Activated CD4-positive, alpha-beta T cell treated with anti-CD3 and anti-CD28 coated beads for 36 hours (primary cell): ENCODE data around the gene SPTLC2. TPM values are rescaled to one million over a fixed set of nuclear protein-coding genes. Genes with fewer than 3 reads are reported as not detected.
A peak's percentile ranks its signal among the peaks of the same experiment; 100 is the strongest.

Experiments used
- ATAC-seq: fragments of 200-7000 bp; cut with Tn5 transposase; one replicate; pipeline ENCODE4 v1.10.0; 2021; ENCODE audit warnings: mild to moderate bottlenecking, moderate library complexity
- CTCF ChIA-PET: fragments of 350-600 bp; sonication (Branson Sonifier 250); formaldehyde crosslinking; loops from one replicate; lab custom pipeline; 2021; ENCODE audit warnings: antibody characterized with exemption; lab: Charles Lee
- POLR2A ChIA-PET: fragments of 350-600 bp; sonication (Branson Sonifier 250); formaldehyde crosslinking; loops from one replicate; lab custom pipeline; 2021; ENCODE audit warnings: antibody characterized with exemption, inconsistent platforms; lab: Charles Lee
- DNase-seq: peaks from one replicate; pipeline ENCODE4 v3.0.0-alpha.2; 2020
- H3K27ac Mint-ChIP-seq: one replicate; pipeline ENCODE4 v1.8.0; 2021; ENCODE audit warnings: mixed read lengths
- H3K27me3 Mint-ChIP-seq: one replicate; pipeline ENCODE4 v1.8.0; 2021; ENCODE audit warnings: mixed read lengths
- H3K36me3 Mint-ChIP-seq: one replicate; pipeline ENCODE4 v1.8.0; 2021; ENCODE audit warnings: low read depth, mixed read lengths
- H3K4me1 Mint-ChIP-seq: one replicate; pipeline ENCODE4 v1.8.0; 2021; ENCODE audit warnings: mixed read lengths
- H3K4me3 Mint-ChIP-seq: one replicate; pipeline ENCODE4 v1.8.0; 2021; ENCODE audit warnings: mild to moderate bottlenecking, moderate library complexity, mixed read lengths
- H3K9me3 Mint-ChIP-seq: one replicate; pipeline ENCODE4 v1.8.0; 2021; ENCODE audit warnings: low read depth, mixed read lengths
- intact Hi-C, 2 experiments: fragments of 100-400 bp; cut with DNase I in 1 of 2; cut with micrococcal nuclease in 1 of 2; formaldehyde crosslinking; loops; one replicate each; pipeline versions ENCODE4 v1.14.2 to v1.15.1; 2022 to 2024; cut with DNase I, micrococcal nuclease
- total RNA-seq, 2 experiments: library from RNA; stranded (reverse); gene quantifications; one replicate each; pipeline ENCODE4 v1.2.3, GENCODE V29; 2021

Gene SPTLC2
- total RNA-seq, 2 experiments from 2014 or later, result 16.8 to 24.6 TPM

DNA sequence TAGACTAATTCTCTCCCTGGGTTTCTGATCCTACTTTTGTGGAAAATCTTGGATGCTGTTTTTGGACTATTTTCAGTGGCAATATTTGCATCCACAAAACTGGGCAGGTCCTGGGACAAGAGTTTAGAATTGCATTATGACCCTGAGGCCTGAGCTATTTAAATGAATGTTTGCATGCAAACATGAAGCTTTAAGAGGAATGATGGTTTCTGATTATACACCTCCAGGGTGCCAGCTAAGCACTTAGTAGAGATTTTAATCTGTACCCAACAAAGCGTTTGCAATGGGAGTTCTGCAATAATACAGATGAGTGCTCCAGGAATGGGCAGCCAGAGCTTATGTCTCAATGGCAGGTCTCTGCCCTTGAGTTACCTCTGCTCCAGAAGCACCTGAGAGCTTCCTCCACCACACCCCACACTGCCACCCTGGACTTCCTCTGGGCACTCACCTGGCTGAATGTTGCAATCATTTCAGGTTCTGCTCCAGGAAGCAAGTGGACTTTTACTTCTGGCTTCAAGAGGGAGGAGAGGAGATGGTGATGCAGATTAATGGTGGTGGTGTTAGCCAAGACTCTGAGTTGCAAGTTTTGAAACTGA lies 6.0 kb upstream of the SPTLC2 start:
- ChIA-PET POLR2A (no interaction called here), CTCF (interaction anchor here (0.5 to 1.1 kb wide), 3 partner anchors 19 to 316 kb away, joined by 3 read pairs; no protein-coding TSS in a partner anchor)
- Mint-ChIP-seq H3K27me3 (no peaks in the 10 kb centered on the region), H3K4me1 (peaks cover 4% of the 10 kb centered on the region), H3K9me3 (no peaks in the 10 kb centered on the region), H3K4me3 (no peak overlapping the region), H3K36me3 (no peaks in the 10 kb centered on the region), H3K27ac (no peak overlapping the region)
- no peak for DNase-seq
- intact Hi-C loops, result no loop called here
- no peak for ATAC-seq

GRCh38 chr14:77620222-77620870 lies 3.9 kb upstream of the SPTLC2 start:
- intact Hi-C loops, result no loop called here
- ATAC-seq (no peak), DNase-seq (no peak)
- Mint-ChIP-seq H3K27me3 (no peaks in the 10 kb centered on the region), H3K36me3 (no peaks in the 10 kb centered on the region), H3K4me1 (peaks cover 5% of the 10 kb centered on the region), H3K9me3 (no peaks in the 10 kb centered on the region), H3K27ac (no peak overlapping the region), H3K4me3 (no peak overlapping the region)
- CTCF ChIA-PET, result interaction anchor here (1.0 kb wide), 1 partner anchor 12 kb away, joined by 3 read pairs; no protein-coding TSS in a partner anchor
- POLR2A ChIA-PET, result no interaction called here

- H3K36me3 Mint-ChIP-seq, result peaks cover 8% of the 10 kb centered on the region
- POLR2A ChIA-PET, result no interaction called here
- peaks cover 17% of the 10 kb centered on the region for H3K4me1 Mint-ChIP-seq
- H3K9me3 Mint-ChIP-seq, result no peaks in the 10 kb centered on the region
- CTCF ChIA-PET, result interaction anchor here (0.8 to 1.1 kb wide), 4 partner anchors 12 to 734 kb away, joined by 3 to 4 read pairs (median 3); no protein-coding TSS in a partner anchor
- H3K4me3 Mint-ChIP-seq, result no peak overlapping the region
- intact Hi-C loops, result no loop called here
- ATAC-seq (no peak), DNase-seq (no peak)
- H3K27ac Mint-ChIP-seq, result no peak overlapping the region
- H3K27me3 Mint-ChIP-seq, result no peaks in the 10 kb centered on the region
These were observed 2.0 kb upstream of the SPTLC2 start for GRCh38 chr14:77618381-77618970.

DNA sequence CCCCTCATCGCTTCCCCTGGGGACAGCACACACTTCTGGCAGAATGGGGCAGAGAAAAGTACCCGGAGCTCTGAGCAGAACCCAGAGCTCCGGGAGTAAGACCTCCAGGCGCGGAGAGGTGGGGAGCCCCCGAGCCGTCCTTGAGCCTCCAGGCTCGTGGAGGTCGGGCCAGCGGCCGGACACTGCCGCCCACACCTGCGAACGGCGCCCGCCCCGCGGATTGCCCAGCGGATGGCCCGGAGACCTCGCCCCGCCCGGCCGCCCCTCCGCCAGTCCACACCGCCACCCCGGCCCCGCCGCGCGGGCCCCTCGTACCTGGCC lies 344 bp downstream of the SPTLC2 start:
- ChIA-PET CTCF (no interaction called here), POLR2A (no interaction called here)
- peak overlapping the region; percentile 91 for H3K27ac Mint-ChIP-seq
- peaks cover 8% of the 10 kb centered on the region for H3K36me3 Mint-ChIP-seq
- no peak for DNase-seq
- intact Hi-C loops, result loop anchor here (1.0 to 2.0 kb wide), 12 partner anchors 17 to 803 kb away; partner anchors contain the start of genes AHSA1 (in 2 of the 2), ADCK1 (in 1 of the 2), ALKBH1 (in 1 of the 2) and ANGEL1 (in 1 of the 2)
- H3K4me3 Mint-ChIP-seq, result peak overlapping the region; percentile 92
- no peaks in the 10 kb centered on the region for H3K9me3 Mint-ChIP-seq
- H3K4me1 Mint-ChIP-seq, result peaks cover 28% of the 10 kb centered on the region
- no peak for ATAC-seq
- no peaks in the 10 kb centered on the region for H3K27me3 Mint-ChIP-seq

- peak overlapping the region; percentile 92 for H3K4me3 Mint-ChIP-seq
- peaks cover 8% of the 10 kb centered on the region for H3K36me3 Mint-ChIP-seq
- H3K27ac Mint-ChIP-seq, result peak overlapping the region; percentile 91
- H3K9me3 Mint-ChIP-seq, result no peaks in the 10 kb centered on the region
- intact Hi-C loops, result loop anchor here (1.0 to 2.0 kb wide), 12 partner anchors 17 to 803 kb away; partner anchors contain the start of genes AHSA1 (in 2 of the 2), ADCK1 (in 1 of the 2), ALKBH1 (in 1 of the 2) and ANGEL1 (in 1 of the 2)
- DNase-seq (peak; percentile 35), ATAC-seq (no peak)
- CTCF ChIA-PET, result no interaction called here
- H3K4me1 Mint-ChIP-seq, result peaks cover 28% of the 10 kb centered on the region
- no peaks in the 10 kb centered on the region for H3K27me3 Mint-ChIP-seq
- POLR2A ChIA-PET, result no interaction called here
These were observed 890 bp downstream of the SPTLC2 start for GRCh38 chr14:77615361-77616132.

DNA sequence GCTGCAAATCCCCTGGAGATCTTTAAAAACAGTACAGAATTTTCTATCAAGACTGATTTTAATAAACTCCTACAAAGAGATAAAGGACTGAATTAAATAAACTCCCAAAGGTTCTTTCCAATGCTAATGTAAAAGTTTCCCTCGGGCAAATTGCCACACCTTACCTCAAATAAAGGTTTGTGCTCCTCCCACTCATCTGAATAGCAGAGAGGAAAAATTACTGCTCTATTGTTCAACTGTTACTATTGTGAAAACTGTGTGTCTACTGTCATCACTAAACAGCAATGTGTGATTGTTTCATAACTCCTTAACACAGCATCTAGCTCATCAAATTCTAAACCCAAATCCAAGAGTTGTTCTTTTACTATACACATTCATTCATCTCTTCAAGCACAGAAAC lies 3.2 kb downstream of the SPTLC2 start:
- no peaks in the 10 kb centered on the region for H3K9me3 Mint-ChIP-seq
- H3K4me3 Mint-ChIP-seq, result no peak overlapping the region
- ATAC-seq (no peak), DNase-seq (no peak)
- no peak overlapping the region for H3K27ac Mint-ChIP-seq
- intact Hi-C loops, result no loop called here
- ChIA-PET POLR2A (no interaction called here), CTCF (interaction anchor here (0.8 kb wide), 1 partner anchor 8 kb away, joined by 3 read pairs; no protein-coding TSS in a partner anchor)
- H3K36me3 Mint-ChIP-seq, result peaks cover 8% of the 10 kb centered on the region
- peaks cover 39% of the 10 kb centered on the region for H3K4me1 Mint-ChIP-seq
- no peaks in the 10 kb centered on the region for H3K27me3 Mint-ChIP-seq

DNA sequence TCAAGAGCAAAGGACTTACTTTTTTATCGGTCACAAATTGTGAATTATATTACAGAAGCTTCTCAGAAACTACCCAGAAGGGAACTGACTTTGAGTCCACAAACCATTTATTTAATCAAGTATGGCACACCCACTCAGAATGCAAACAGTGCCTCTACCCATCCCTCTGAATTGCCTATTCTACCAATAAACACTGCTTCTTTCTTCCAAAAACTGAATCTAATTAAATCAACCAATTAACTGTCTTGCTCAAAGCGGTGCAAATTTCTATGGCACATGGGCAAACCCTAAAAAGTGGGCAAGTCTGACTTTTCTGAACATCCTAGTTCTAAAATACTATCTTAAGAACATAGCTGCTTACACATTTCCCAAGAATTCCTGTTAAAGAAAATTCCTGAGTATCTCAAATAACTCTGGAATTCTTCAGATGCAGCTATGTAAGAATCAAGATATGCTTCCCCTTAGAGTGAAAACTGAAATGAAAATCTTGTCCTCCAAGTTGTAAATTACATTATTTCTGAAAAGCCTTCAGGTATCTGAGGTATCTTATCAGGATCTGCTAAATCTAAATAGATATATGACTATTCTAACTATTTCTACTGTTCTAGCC lies 4.3 kb downstream of the SPTLC2 start:
- Mint-ChIP-seq H3K27ac (no peak overlapping the region), H3K36me3 (peaks cover 8% of the 10 kb centered on the region), H3K9me3 (no peaks in the 10 kb centered on the region), H3K27me3 (no peaks in the 10 kb centered on the region), H3K4me3 (no peak overlapping the region), H3K4me1 (peaks cover 48% of the 10 kb centered on the region)
- CTCF ChIA-PET, result interaction anchor here (0.9 to 1.3 kb wide), 3 partner anchors 8 to 14 kb away, joined by 3 to 5 read pairs (median 3); no protein-coding TSS in a partner anchor
- ATAC-seq, result no peak
- POLR2A ChIA-PET, result interaction anchor here (0.7 kb wide), 1 partner anchor 222 kb away, joined by 3 read pairs; no protein-coding TSS in a partner anchor
- no peak for DNase-seq
- intact Hi-C loops, result no loop called here

DNA sequence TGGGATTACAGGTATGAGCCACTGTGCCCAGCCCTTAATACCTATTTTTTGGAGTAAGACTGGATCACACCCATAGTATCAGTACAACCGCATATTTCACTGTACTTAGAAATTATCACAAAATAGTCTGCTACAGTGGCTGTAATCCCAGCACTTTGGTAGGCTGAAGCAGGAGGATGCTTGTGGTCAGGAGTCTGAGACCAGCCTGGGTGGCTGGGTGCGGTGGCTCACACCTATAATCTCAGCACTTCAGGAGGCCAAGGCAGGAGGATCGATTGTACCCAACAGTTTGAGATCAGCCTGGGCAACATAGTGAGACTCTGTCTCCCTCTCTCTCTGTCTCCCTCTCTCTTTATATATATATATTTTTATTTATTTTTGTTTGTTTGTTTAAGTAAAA lies 5.9 kb downstream of the SPTLC2 start:
- intact Hi-C loops, result no loop called here

DNA sequence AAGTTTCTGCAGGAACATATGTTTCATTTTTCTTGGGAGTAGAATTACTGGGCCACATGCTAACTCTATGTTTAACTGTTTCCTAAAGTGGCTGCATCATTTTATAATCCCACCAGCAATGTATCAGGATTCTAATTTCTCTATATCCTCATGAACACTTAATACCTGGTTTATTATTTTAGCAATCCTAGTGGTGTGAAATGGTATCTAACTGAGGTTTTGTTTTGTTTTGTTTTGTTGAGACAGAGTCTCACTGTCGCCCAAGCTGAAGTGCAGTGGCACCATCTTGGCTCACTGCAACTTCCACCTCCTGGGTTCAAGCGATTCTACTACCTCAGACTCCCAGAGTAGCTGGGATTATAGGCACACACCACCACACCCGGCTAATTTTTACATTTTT lies 6.5 kb downstream of the SPTLC2 start:
- no peak for DNase-seq
- intact Hi-C loops, result no loop called here
- H3K36me3 Mint-ChIP-seq, result peaks cover 6% of the 10 kb centered on the region
- ATAC-seq, result no peak
- H3K4me1 Mint-ChIP-seq, result peaks cover 61% of the 10 kb centered on the region
- H3K27me3 Mint-ChIP-seq, result no peaks in the 10 kb centered on the region
- ChIA-PET CTCF (interaction anchor here (0.7 kb wide), 1 partner anchor 54 kb away, joined by 3 read pairs; no protein-coding TSS in a partner anchor), POLR2A (no interaction called here)
- no peak overlapping the region for H3K4me3 Mint-ChIP-seq
- H3K9me3 Mint-ChIP-seq, result no peaks in the 10 kb centered on the region
- H3K27ac Mint-ChIP-seq, result no peak overlapping the region

More for the DNA sequence above, 5.9 kb downstream of the SPTLC2 start:
- CTCF ChIA-PET, result no interaction called here
- H3K4me3 Mint-ChIP-seq, result no peak overlapping the region
- H3K27ac Mint-ChIP-seq, result no peak overlapping the region
- H3K27me3 Mint-ChIP-seq, result no peaks in the 10 kb centered on the region
- H3K4me1 Mint-ChIP-seq, result peaks cover 62% of the 10 kb centered on the region
- ATAC-seq, result no peak
- H3K9me3 Mint-ChIP-seq, result no peaks in the 10 kb centered on the region
- H3K36me3 Mint-ChIP-seq, result peaks cover 8% of the 10 kb centered on the region
- no peak for DNase-seq
- POLR2A ChIA-PET, result no interaction called here

DNA sequence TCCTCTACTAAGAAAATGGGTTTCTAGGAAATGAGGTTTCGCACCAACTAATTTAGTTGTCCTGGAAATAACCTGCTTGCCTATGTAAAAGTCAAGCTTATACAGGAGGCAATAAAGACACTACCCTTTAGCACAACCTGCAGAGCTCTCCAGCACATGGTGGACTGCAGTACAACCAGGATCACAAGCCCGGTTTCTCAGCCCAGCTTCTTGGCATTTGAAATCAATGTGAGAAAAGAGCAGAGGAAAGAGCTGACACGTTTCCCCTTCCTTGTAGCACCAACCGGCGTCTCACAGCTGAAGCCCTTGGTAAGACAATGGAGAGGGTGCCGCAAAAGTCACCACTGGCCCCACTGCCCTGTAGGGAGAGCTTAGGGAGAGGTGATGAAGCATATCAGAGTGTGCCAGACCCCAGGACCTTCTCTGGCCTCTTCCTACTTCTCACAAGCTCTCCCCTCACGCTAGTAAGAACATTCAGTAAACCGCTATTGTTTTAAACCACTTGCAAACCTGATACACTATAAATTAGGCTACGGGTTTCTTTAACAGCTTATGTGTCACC lies 8.6 kb downstream of the SPTLC2 start:
- Mint-ChIP-seq H3K27ac (no peak overlapping the region), H3K36me3 (no peaks in the 10 kb centered on the region), H3K4me1 (peaks cover 52% of the 10 kb centered on the region), H3K9me3 (no peaks in the 10 kb centered on the region), H3K27me3 (no peaks in the 10 kb centered on the region), H3K4me3 (peak overlapping the region; percentile 31)
- intact Hi-C loops, result no loop called here
- CTCF ChIA-PET, result interaction anchor here (0.6 to 1.2 kb wide), 4 partner anchors 8 to 291 kb away, joined by 3 to 4 read pairs (median 3); no protein-coding TSS in a partner anchor
- POLR2A ChIA-PET, result interaction anchor here (0.7 kb wide), 1 partner anchor 46 kb away, joined by 6 read pairs; no protein-coding TSS in a partner anchor
- ATAC-seq, result peak; percentile 68
- peak; percentile 27 for DNase-seq
